CD4-positive, alpha-beta T cell treated with Interleukin-10 for 1 hour (primary cell): ENCODE measurements around the gene TNFSF13.

ENCODE experiments used
- DNase-seq: peaks from one replicate; pipeline ENCODE4 v3.0.0-alpha.2; 2020

Gene TNFSF13

GRCh38 chr17:7558544-7559319, at the start of gene TNFSF13:
TNFSF13 (plus strand) TSS chr17:7558750; CDS start chr17:7559040, 290 bp downstream.
- no peak for DNase-seq

GRCh38 chr17:7508846-7509245, 49.7 kb upstream of the TNFSF13 start:
- no peak for DNase-seq

GRCh38 chr17:7509937-7510336, 48.6 kb upstream of the TNFSF13 start:
- DNase-seq, result no peak

- no peak for DNase-seq
These were observed 47.4 kb upstream of the TNFSF13 start for GRCh38 chr17:7511108-7511507.

- DNase-seq, result no peak
These were observed 46.4 kb upstream of the TNFSF13 start for GRCh38 chr17:7512105-7512504.

- no peak for DNase-seq
These were observed 45.6 kb upstream of the TNFSF13 start for GRCh38 chr17:7512824-7513540.

GRCh38 chr17:7513850-7514419, 44.6 kb upstream of the TNFSF13 start:
- peak; percentile 15 for DNase-seq

GRCh38 chr17:7515911-7516610, 42.5 kb upstream of the TNFSF13 start:
- no peak for DNase-seq

GRCh38 chr17:7523033-7523432, 35.5 kb upstream of the TNFSF13 start:
- DNase-seq, result peak; percentile 65

GRCh38 chr17:7528842-7529241, 29.7 kb upstream of the TNFSF13 start:
- DNase-seq, result no peak

- no peak for DNase-seq
These were observed 28.3 kb upstream of the TNFSF13 start for GRCh38 chr17:7530023-7530900.

- DNase-seq, result no peak
These were observed 20.5 kb upstream of the TNFSF13 start for GRCh38 chr17:7538050-7538449.

- DNase-seq, result no peak
These were observed 19.5 kb upstream of the TNFSF13 start for GRCh38 chr17:7538891-7539545.

GRCh38 chr17:7541074-7541621, 17.4 kb upstream of the TNFSF13 start:
- DNase-seq, result no peak

GRCh38 chr17:7544911-7545310, 13.6 kb upstream of the TNFSF13 start:
- DNase-seq, result no peak

GRCh38 chr17:7548585-7549400, 9.8 kb upstream of the TNFSF13 start, which contains the start of gene TNFSF12:
TNFSF12 (plus strand) TSS chr17:7549058; CDS start chr17:7549154, 96 bp downstream.
- DNase-seq, result peak; percentile 62

GRCh38 chr17:7549401-7550055, 9.0 kb upstream of the TNFSF13 start:
- DNase-seq, result peak; percentile 46

- no peak for DNase-seq
These were observed 8.2 kb upstream of the TNFSF13 start for GRCh38 chr17:7550344-7550743.

- DNase-seq, result no peak
These were observed 7.2 kb upstream of the TNFSF13 start for GRCh38 chr17:7551396-7551795.

- DNase-seq, result peak; percentile 59
These were observed 5.9 kb upstream of the TNFSF13 start for GRCh38 chr17:7552621-7553051.
